SKM-1 treated with dmso at 0.1 percent for 144 hours (cell line): ENCODE results near the gene CCDC24.

ENCODE experiments used
- DNase-seq: peaks from one replicate; lab custom pipeline; 2025; ENCODE audit not compliant: unreplicated experiment; lab: John Stamatoyannopoulos, UW

Gene CCDC24

DNA sequence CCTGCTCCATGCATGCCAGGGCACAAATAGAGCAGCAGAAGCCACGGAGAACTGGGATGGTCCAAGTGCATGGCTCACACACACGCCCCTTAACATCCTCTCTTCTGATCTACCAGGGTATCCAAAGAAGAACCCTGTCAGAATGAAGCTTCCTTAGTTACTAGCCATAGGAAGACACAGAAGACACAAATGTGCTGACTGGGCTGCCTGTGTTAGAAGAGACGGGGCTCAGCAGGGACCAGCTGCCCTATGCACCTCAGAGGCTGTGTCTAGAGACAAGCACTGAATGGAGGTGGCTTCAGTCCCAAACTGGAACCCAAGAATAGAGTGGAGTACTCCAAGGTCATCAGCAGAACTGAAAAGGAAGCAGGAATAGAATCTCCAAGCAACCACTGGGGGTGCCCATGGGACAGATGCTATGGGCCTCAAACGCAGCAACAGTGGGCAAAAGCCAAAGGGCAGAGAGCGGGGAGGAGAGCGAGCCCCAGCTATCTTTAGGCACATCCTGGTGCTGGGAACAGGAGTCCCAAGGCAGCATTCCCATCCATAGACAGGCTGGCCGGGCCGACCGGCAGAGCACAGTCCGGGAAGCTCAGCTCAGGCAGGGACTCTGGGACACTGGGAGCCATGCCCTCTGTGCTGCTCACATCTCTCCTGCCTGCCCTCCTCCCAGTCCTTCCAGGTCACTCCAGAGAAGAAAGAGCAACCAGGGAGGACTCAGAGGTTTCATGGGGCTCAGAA is 30.4 kb downstream of the CCDC24 start:
- DNase-seq = no peak

DNA sequence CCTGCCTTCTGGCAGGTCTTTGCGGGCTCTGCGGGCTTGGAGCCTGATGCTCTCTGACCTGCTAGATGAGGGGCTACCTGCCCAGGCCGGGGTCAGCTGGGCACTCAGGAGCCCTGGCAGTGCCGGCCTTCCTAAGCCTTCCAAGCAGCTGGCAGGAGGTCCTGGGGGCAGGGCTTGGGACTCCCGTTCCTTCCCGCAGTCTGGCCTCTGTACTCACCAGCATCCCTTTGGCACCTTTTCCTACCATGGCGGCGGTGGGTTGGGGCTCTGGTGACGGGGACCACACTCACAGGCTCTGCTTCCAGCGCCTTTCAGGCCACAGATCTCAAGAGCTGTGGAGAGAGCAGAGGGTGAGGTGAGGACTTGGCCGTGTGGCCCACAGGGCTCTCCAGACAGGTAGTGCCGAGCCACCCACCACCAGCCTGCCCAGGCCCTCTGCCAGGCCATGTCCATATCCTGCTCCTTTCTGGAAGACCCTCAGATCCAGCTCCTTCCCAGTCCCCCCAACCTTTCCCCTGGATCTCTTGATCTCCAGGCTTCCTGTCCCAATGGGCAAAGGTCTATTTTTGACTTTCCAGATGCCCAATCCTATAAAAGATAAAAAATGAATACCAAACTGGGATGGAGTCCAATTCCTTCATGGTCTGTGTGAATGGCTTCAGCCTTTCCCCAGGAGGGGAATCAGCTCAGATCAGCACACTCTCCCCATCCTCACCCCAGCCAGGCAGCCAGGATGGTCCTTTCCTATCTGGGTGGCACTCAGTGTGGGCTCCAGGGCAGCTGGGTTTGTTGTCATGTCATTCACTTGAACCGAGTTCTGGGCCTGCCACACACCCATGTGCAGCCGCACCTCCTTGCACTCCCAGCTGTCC is 32.9 kb downstream of the CCDC24 start:
- DNase-seq = no peak

- no peak for DNase-seq
These were observed 33.6 kb downstream of the CCDC24 start for GRCh38 chr1:44024903-44025525.

DNA sequence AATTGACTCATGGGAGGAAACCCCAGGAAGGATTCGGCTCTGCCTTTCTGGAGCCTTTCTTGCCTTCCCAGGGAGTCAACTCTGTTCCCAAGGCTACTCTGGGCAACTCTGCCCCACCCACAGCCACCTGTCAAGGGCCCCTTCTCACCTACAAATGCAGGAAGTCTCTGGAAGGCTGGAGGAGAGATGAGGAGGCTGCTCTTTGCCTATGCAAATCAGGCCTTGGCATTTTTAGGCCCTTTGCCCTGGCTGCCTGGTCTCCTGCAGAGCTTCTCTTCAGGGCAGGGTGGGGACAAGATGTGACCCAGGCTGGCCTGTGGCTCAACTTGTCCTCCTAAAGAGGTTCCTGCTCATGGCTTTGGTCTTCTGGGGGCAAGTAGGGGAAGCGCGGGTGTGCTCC is 34.4 kb downstream of the CCDC24 start:
- no peak for DNase-seq

GRCh38 chr1:44027320-44027719 is 35.9 kb downstream of the CCDC24 start:
- DNase-seq = no peak

- DNase-seq = no peak
These were observed 38.0 kb downstream of the CCDC24 start for GRCh38 chr1:44029260-44029910.

DNA sequence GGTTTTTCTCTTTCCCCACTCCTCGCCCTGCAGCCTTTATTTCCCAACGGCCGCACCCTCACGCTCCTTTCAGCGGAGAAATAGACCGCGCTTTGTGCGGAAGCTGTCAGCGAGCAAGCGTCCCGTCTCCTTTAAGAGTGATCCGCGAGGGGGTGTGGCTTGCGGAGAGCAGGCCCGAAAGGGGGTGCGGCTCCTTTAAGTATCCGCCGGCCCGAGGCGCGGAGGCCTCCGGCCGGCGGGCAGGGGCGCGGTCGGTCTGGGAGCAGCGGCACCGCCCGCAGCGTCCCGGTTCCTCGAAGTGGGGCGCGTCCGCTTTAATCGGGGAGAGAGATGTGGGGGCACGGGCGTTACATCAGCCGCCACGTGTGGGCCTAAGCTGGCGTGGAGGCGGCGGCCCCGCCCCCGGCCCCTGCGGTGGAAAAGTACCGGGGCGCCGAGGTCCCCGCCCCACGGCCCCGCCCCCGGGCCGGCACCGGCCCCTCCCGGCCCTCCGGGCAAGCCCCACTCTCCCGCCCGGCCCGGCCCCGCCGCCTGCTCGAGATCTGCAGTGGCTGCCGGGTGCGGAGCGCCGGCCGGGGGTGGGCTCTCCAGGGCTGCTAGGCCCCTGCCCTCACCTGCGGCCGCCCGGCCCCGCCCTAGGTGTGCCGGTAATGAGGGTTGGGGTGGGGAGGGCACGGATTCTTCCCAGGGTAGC is 38.7 kb downstream of the CCDC24 start:
- peak; percentile 86 for DNase-seq

- peak; percentile 9 for DNase-seq
These were observed 39.3 kb downstream of the CCDC24 start for GRCh38 chr1:44030605-44031251.

GRCh38 chr1:44031252-44032169 is 40.1 kb downstream of the CCDC24 start, which contains the start of gene SLC6A9:
TSS of gene SLC6A9 (minus strand) at chr1:44031462. CDS start at chr1:44024277, 7,185 bp downstream.
- DNase-seq = no peak

GRCh38 chr1:44032170-44032790 is 40.9 kb downstream of the CCDC24 start:
- DNase-seq = no peak

GRCh38 chr1:44033041-44033575 is 41.7 kb downstream of the CCDC24 start:
- DNase-seq = no peak

- DNase-seq = no peak
These were observed 42.4 kb downstream of the CCDC24 start for GRCh38 chr1:44033756-44034155.

DNA sequence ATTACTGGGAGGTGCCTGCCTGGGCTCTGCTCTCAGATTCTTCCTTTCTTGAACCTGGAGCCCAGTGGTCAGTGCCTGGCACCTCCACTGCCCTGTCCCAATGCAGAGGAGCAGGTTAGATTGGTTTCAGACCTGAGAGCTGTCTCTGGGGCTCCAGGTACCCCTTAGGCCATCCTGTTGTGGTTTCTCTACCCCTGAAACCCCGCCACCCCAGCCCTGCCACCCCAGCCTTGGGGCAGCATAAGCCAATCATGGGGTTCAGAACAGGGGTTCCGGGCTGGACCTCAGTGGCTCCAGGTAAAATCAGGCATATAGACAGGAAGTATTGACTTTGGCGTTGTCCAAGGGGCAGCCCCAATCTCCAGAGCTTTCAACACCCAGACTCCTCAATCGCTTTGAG is 43.0 kb downstream of the CCDC24 start:
- DNase-seq = no peak

GRCh38 chr1:44034976-44035716 is 43.7 kb downstream of the CCDC24 start:
- no peak for DNase-seq

DNA sequence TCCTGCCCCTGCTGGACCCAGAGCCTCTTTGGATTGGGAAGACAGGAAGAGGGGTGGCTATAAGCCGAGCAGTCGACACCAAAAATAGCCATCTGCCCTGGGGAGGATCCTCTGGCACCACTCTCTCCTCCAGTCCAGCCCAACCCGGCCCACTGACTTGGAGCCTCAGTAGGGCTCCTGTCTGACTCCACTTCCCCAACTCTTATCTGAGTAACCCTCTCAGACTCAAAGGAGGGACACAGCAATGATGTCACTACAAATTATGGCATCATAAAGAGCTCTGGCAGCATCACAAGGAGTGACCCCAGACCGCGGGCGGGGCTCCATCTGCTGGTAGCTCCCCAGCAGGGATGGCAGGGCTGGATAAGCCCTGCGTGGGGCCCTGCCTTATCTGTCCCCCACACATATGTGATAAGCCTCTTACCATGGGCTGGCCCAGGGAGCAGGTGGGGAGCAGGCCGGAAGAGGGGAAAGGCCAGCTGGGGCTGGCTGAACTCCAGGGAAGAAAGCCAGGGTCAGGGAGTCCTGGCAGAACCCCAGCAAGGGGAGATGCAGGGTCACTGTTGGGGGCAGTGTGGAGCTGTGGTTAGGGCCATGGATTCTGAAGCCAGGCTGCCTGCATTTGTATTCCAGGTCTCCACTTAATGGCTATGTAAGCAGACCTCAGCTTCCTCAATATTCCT is 44.5 kb downstream of the CCDC24 start:
- no peak for DNase-seq

- peak; percentile 43 for DNase-seq
These were observed 45.2 kb downstream of the CCDC24 start for GRCh38 chr1:44036409-44037139.
